Activated T-cell treated with anti-CD3 and anti-CD28 coated beads, Interleukin-2, amount 50 U/mL, for 1 hour (primary cell): ENCODE measurements around the gene RAD54L.
A peak's percentile ranks its signal among the peaks of the same experiment; 100 is the strongest.
"Not testable (repeated sequence)": the region's sequence is repeated elsewhere in the genome, so short reads cannot be mapped to it uniquely, and the experiment has no call there.

Experiments
- DNase-seq: peaks from one replicate; pipeline ENCODE4 v3.0.0-alpha.2; 2020

RAD54L gene

DNA sequence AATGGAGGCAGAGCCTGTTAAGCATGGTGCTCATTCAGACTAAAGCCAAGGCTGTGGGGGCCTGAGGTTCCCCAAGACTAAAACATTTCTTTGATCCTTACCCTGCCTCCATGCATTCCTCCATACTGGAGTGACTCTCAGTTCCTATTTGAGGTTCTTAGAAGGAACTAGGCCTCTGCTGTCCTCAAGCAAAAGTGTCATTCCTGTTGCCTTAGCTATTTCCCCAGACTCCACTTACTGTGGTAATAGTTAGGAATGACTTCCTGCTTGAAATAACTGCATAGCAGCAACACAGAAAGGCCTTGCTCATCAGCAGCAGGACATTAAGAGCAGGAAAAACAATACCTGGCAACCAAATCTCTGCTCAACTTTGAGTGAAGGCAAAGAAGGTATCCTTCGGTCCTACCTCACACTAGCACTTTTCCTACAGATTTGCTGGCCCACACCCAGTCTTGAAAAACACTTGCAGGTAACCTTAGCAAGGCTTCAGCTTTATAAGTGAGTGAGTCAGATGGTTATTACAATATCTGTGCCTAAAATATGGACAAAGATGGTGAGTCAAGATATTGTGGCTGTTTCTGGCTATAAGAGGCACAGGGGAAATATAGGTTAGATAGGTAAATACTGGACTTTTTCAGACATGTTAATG lies 41.0 kb downstream of the RAD54L start:
- no peak for DNase-seq

DNA sequence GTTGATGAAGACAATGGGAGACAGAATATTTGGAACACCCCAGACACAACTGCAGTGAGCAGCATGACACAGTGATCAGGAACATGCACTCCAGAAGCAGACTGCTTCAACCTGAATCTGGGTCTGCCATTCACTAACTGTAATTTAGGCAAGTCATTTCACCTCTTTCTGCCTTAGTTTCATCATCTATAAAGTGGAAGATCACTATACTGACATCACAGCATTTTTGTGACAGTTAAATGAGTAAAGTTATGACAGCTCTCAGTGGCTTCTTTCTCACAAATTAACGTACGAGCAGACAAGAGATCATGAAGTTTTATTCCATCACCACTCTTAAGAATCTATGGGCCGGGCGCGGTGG lies 41.6 kb downstream of the RAD54L start:
- DNase-seq: no peak

- DNase-seq: no peak
Observed at GRCh38 chr1:46289976-46290375, 42.4 kb downstream of the RAD54L start.

GRCh38 chr1:46295306-46295705 lies 47.7 kb downstream of the RAD54L start:
- DNase-seq: no peak

- no peak for DNase-seq
Observed at GRCh38 chr1:46298387-46298786, 50.8 kb downstream of the RAD54L start.

- DNase-seq: no peak
Observed at GRCh38 chr1:46300673-46301405, 53.3 kb downstream of the RAD54L start.

GRCh38 chr1:46301406-46301807 lies 53.8 kb downstream of the RAD54L start:
- no peak for DNase-seq

- DNase-seq: peak; percentile 64
Observed at GRCh38 chr1:46301808-46302640, 54.5 kb downstream of the RAD54L start.

GRCh38 chr1:46302641-46303037 lies 55.1 kb downstream of the RAD54L start:
- DNase-seq: no peak

DNA sequence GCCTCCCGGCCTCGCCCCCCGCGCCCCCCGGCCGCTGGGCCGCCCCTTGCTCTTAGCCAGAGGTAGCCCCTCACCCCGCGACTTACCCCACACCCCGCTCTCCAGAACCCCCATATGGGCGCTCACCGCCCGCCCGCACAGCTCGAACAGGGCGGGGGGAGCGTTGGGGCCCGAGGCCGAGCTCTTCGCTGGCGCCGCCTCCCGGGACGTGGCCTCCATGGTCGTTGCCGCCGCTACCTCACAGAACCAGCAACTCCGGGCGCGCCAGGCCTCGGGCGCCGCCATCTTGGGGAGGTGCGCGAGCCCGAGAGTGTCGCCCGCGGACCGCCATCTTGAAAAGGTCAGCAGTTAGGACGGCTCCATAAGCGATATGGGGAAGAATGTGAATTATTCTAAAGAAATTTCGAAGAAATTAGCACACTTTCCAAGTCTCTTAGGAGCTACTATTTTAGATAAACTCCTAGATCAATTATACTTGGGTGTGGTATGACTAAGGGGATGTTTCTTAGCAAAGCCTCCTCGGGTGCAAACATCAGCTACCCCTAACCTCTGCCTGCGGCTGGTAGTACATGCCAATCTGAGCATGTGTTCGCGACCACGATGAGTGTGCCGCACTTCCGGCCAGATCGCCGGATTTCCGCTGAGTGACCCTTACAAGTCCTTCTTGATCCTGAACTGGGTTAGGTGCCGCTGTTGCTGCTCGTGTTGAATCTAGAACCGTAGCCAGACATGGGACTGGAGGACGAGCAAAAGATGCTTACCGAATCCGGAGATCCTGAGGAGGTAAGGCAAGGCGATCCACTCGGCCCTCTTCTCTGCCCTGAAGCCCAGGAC lies 55.7 kb downstream of the RAD54L start, which contains the start of the genes LRRC41 and UQCRH:
Gene LRRC41, minus strand, starts transcription at position 579 of the 834 bp plus-strand sequence. Its CDS starts 294 bp downstream, at position 285.
Gene UQCRH, plus strand, starts transcription at position 661 of the 834 bp plus-strand sequence. Its CDS starts 69 bp downstream, at position 730.
- peak; percentile 96 for DNase-seq

- DNase-seq: no peak
Observed at GRCh38 chr1:46303872-46304326, 56.3 kb downstream of the RAD54L start.

DNA sequence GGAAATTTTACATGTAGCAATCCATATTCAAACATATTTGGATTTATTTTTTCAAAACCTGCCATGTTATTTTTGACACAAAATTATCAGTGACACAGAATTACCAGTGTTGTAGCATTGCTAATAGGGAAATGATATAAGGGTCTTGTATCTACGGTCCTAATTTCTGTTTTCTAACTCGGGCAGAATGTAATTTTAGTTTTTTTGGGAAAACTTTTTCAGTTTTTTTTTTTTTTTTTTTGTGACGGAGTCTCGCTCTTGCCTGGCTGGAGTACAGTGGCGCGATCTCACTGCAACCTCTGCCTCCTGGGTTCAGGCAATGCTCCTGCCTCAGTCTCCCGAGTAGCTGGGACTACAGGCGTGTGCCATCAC lies 58.6 kb downstream of the RAD54L start:
- DNase-seq: no peak

- no peak for DNase-seq
Observed at GRCh38 chr1:46309401-46310159, 62.0 kb downstream of the RAD54L start.

DNA sequence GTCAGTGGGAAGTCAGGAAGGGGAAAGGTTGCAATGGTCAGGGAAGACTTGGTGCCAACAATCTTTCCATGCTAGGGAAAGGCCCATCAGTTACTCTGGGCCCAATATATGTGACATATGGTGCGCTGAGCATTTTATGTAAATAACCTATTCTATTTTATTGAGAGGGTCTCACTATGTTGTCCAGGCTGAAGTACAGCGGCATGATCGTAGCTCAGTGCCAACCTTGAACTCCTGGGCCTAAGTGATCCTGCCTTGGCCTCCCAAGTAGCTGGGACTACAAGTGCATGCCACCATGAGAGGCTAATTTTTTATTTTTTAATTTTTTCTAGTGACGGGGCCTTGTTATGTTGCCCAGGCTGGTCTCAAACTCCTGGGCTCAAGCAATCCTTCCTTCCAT lies 62.8 kb downstream of the RAD54L start:
- DNase-seq: no peak

DNA sequence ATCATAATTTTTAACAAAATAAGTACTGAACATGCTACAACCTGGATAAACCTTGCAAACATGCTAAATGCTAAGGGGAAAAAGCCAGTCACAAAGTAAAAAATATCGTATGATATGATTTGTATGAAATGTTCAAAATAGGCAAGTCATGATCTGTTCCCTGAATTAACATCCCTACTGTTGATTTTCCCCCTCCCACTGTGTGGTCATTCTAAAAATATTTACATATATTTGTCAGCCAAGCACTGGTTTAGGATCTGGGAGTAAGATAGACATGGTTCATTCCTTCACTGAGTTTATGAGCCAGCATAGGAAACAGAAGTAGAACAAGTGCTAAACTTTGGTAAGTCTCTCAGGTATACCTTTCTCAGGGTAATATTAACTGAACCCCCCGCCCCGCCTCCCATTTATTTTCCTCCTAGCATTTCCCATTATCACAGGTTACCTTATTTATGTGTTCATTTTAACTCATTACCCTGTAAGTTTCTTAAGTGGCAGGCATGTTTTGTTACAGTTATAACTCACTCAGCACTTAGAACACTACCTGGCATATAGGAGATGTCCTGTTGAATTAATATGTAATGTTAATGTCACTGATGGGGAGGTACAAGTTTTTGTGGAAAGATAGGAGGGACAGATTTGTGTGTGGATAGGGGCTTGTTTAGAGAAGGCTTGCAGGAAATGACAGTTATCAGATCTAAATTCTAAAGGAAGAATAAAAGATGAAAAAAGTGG lies 68.3 kb downstream of the RAD54L start:
- DNase-seq: no peak

- DNase-seq: no peak
Observed at GRCh38 chr1:46317323-46317722, 69.8 kb downstream of the RAD54L start.

- DNase-seq: not testable (repeated sequence)
Observed at GRCh38 chr1:46319301-46319700, 71.7 kb downstream of the RAD54L start.

DNA sequence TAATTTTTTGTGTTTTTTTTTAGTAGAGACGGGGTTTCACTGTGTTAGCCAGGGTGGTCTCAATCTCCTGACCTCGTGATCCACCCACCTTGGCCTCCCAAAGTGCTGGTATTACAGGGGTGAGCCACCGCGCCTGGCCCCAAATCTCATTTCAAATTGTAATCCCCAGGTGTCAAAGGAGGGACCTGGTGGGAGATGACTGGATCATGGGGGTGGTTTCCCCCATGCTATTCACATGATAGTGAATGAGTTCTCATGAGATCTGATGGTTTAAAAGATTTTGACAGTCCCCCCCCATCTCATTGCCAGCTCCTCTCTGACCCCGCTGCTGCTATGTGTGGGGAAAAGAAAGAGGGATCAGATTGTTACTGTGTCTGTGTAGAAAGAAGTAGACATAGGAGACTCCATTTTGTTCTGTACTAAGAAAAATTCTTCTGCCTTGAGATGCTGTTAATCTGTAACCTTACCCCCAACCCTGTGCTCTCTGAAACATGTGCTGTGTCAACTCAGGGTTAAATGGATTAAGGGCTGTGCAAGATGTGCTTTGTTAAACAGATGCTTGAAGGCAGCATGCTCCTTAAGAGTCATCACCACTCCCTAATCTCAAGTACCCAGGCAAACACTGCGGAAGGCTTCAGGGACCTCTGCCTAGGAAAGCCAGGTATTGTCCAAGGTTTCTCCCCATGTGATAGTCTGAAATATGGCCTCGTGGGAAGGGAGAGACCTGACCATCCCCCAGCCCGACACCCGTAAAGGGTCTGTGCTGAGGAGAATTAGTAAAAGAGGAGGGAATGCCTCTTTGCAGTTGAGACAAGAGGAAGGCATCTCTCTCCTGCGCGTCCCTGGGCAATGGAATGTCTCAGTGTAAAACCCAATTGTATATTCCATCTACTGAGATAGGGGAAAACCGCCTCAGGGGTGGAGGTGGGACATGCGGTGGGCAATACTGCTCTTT lies 72.7 kb downstream of the RAD54L start:
- DNase-seq: not testable (repeated sequence)

GRCh38 chr1:46322191-46322590 lies 74.6 kb downstream of the RAD54L start:
- DNase-seq: not testable (repeated sequence)
